WI38 (cell line): ENCODE results near the gene PDPR.
"Not testable (repeated sequence)": the region's sequence is repeated elsewhere in the genome, so short reads cannot be mapped to it uniquely, and the experiment has no call there.

Source experiments
- H3K4me3 ChIP-seq: 2 replicates; pipeline ENCODE4 v1.5.1; 2011; ENCODE audit warnings: low read depth, mild to moderate bottlenecking, control low read depth, low read length
- CTCF ChIP-seq: IDR thresholded peaks from 2 replicates; pipeline ENCODE4 v1.5.1; 2012; ENCODE audit warnings: low read depth, mild to moderate bottlenecking, control low read depth, low read length

The PDPR gene

GRCh38 chr16:70127706-70128105 is 13.6 kb downstream of the PDPR start:
- H3K4me3 ChIP-seq = not testable (repeated sequence)

- H3K4me3 ChIP-seq = not testable (repeated sequence)
These were observed 14.7 kb downstream of the PDPR start for GRCh38 chr16:70128844-70129243.

- not testable (repeated sequence) for H3K4me3 ChIP-seq
These were observed 21.7 kb downstream of the PDPR start for GRCh38 chr16:70135796-70136195.

GRCh38 chr16:70136595-70136994 is 22.5 kb downstream of the PDPR start:
- H3K4me3 ChIP-seq = not testable (repeated sequence)

- not testable (repeated sequence) for H3K4me3 ChIP-seq
These were observed 28.6 kb downstream of the PDPR start for GRCh38 chr16:70142739-70143138.

GRCh38 chr16:70143231-70143895 is 29.2 kb downstream of the PDPR start:
- H3K4me3 ChIP-seq = not testable (repeated sequence)

GRCh38 chr16:70147853-70148252 is 33.7 kb downstream of the PDPR start:
- not testable (repeated sequence) for H3K4me3 ChIP-seq

- not testable (repeated sequence) for H3K4me3 ChIP-seq
These were observed 34.3 kb downstream of the PDPR start for GRCh38 chr16:70148453-70148852.

- not testable (repeated sequence) for H3K4me3 ChIP-seq
These were observed 35.2 kb downstream of the PDPR start for GRCh38 chr16:70149296-70149695.

- no peak overlapping the region for H3K4me3 ChIP-seq
- TF ChIP-seq CTCF = no peak
These were observed 37.3 kb downstream of the PDPR start for GRCh38 chr16:70151391-70151790.

GRCh38 chr16:70151941-70152509 is 37.9 kb downstream of the PDPR start:
- no peak overlapping the region for H3K4me3 ChIP-seq
- TF ChIP-seq CTCF = no peak

GRCh38 chr16:70152578-70153302 is 38.6 kb downstream of the PDPR start:
- H3K4me3 ChIP-seq = no peak overlapping the region
- TF ChIP-seq CTCF = no peak

GRCh38 chr16:70154736-70155135 is 40.6 kb downstream of the PDPR start:
- H3K4me3 ChIP-seq = not testable (repeated sequence)
